ENCODE measurements around the gene ARHGAP33.
"Not testable (repeated sequence)": the region's sequence is repeated elsewhere in the genome, so short reads cannot be mapped to it uniquely, and the experiment has no call there.

ARHGAP33 gene

DNA sequence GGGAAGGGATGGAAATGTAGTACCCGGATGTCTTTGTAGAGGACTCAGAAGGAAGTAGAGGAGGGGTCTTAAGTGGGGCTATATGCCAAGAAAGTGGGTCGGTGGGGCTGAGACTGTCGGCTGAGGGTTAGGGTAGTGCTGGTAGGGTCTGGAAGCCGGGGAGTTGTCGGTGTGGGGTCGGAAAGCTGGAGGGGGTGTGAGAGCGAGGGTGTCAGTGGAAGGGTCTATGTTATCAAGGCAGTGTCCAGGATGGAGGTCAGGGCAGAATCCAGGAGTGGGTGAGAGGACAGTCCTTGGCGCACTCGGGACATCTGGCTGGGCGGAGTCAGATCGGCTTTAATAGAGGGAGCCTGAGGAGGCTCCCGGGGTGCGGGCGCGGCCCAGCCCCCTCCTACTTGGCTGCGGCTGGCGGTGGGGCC, 20.2 kb upstream of the ARHGAP33 start:
- DNase-seq, result no peak

DNA sequence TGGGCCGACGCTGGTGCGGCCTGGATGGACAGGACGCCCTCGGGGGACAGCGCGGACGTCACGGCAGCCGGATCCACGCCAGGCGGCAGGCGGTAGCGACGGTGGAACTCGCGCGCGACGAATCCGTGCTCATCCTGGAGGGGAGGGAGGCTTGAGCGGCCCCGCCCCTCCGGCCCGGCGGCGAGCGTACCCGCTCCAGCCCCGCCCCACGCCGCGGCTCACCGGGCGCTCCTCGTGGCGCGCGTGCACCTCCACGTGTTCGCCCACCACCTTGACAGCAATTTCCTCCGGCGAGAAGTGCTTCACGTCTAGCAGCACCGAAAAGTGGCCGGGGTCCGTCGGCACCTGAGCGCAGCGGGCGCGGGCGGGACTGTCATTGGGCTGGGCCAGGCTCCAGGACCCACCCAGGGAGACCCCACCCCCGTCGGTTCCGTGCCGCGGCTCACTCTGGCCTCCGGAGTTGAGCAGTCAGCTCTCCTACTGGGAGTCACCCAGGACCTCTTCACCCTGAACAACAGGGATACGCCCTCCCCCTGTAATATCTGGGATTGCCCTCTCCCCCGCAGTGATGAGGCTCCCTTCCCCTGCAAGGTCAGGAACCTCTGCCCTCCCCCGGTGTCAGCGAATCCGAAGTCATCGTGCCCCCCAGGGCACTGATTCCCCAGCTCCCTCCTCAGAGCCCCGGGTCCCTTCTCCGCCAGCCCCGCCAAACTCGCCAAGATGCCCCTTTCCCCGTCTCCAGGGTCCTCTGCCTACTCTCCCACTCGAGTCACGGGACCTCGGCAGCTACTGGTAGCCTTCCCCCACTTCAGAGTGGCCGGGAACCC, 19.6 kb upstream of the ARHGAP33 start:
- DNase-seq, result no peak

DNA sequence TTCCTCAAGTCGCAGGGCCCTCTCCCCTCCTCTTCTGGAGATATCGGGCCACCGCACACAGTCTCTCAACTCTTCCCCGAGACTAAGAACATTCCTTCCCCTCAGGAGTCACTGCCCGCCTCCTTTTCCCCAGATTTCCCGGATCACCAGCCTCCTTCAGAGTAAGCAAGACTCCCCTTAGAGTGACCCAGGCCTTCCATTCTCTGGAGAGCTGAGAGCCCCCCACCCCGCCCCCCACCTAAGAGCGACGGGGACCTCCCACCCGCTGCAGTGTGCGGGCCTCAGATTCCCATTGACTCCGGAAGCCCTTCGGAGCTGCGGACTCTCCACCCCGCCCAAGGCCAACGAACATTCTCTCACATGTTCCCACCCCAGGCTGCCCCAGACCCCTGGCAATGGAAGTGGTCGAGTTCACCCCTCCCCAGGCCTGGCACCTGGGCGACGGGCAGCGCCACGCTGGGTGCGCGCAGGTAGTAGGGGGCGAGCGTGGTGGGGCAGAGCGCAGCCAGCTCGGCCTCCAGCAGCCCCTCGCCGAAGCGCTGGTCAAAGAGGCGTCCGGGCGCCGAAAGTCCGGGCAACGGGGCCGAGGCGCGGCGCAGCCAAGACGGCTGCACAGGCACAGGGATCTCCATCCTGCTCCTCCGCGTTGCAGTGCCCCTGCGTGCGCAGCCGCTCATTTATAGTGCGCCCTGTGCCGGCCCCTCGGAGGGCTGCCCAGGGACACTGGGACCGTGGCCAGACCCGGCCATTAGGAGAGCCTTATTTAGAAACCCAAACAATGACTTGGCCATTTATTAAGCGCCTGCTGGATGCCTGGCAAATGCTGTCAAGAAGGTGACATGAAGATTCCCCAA, 18.8 kb upstream of the ARHGAP33 start, which contains the start of gene HSPB6:
Gene HSPB6 (minus strand): TSS at position 653 of the 854 bp plus-strand sequence. CDS start 21 bp downstream, at position 632.
- peak in 7 of 14 donors; percentile 16 to 66 (median 40) for DNase-seq

DNA sequence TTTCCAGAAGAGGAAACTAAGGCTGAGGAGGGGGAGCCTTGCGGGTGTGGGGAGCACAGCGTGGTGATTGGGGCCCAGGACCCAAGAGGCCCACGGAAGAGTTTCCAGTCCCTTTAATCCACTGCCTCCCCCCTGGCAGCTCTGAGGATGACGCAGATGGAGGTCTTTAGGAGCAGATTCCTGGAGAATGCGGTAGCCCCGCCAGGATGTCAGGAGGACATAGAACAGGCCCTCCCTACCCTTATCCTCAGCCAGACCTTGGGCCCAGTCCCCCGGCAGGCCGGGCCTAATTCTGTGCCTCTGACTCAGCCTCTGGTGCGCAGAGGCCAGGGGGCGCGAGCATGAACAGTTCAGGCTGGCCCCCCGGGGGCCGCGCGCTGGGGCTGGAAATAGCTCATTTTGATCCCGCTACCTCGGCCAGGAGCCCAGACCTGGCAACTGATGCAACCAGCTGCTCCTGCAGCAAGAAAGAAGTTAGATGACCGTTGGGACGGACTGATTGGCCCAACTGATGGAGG, 18.1 kb upstream of the ARHGAP33 start:
- DNase-seq, result peak in 6 of 14 donors; percentile 34 to 87 (median 76)

DNA sequence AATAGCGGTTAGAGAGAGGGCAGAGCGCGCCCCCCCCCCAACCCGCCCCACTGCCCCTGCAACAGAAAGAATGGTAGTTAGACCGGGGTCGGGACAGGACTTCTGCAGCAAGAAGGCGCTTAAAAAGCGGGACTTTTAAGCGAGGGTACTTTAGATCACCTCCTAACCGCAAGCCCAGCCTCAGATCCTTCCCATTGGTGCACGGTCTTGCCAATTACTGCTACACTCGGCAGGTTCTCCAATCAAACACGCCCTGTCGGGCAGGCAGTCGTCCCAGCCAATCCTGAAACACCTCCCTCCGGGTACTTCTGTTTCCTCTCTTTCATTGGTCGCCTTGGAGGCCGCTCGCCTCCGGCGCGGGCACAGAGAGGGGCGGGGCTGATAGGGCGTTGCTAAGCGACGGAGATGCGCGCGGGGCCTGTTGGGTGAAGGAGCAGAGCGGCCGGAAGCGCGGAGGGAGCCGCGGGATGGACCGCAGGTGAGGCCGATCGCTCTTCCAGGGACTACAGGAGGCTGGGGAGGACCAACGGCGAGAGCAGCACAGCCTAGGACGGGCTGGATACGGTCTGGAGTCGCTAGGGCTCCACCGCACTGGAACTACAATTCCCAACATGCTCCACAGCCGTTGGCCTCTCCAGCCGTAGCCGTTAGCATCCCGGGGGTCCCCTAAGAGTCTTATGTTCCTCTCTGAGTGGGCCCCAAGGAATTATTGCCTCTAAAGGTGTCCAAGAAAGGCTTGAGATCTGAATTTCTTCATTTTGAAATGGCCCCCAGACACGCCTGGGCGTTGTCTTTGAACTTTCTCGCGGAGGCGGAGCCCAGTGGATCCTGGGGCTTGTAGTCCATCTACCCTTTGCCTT, 17.4 kb upstream of the ARHGAP33 start, which contains the start of gene PROSER3:
Gene PROSER3 (plus strand): TSS at position 428 of the 860 bp plus-strand sequence. CDS start 40 bp downstream, at position 468.
- peak; percentile 74 to 99 (median 97) for DNase-seq

DNA sequence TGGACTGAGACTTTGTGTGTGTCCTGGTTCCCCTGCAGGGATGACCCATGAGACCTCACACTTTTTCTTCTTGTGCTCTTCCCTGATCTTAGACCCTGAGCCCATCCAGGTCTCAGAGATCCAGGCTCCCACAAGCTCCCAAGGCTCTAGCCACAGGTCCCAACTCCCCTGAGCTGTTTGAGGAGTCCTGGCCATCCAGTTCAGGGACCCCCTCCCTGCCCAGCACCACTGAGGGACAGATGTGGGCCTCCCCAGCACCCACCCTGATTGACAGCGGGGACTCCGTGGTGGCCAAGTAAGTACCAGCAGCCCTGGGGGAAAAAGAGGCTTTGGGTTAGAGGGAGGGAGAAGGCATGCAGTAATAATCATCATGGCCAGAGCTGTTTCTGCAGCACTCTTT, 15.7 kb upstream of the ARHGAP33 start:
- DNase-seq, result no peak

DNA sequence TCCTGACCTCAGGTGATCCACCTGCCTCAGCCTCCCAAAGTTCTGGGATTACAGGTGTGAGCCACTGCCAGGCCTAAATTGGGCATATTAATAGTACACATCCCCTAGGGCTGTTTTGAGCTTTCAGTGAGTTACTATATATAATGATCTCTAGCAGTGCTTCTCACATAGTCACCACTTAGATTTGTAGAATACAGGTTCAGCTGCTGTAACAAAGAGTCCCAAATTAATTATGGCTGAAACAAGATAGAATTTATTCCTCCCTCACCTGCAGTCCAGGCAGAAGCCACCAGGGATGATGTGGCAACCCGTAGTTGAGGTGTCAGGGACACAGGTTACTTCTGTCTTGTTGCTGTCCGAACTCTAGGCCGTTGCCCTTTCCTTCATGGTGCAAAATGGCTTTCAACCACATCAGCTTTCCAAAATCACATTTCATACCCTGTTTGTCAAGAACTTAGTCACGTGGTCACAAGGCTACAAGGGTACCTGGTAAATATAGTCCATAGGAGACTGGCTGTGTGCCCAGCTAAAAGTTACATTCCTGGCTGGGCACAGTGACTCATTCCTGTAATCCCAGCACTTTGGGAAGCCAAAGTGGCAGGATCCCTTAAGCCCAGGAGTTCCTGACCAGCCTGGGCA, 14.5 kb upstream of the ARHGAP33 start:
- no peak for DNase-seq

DNA sequence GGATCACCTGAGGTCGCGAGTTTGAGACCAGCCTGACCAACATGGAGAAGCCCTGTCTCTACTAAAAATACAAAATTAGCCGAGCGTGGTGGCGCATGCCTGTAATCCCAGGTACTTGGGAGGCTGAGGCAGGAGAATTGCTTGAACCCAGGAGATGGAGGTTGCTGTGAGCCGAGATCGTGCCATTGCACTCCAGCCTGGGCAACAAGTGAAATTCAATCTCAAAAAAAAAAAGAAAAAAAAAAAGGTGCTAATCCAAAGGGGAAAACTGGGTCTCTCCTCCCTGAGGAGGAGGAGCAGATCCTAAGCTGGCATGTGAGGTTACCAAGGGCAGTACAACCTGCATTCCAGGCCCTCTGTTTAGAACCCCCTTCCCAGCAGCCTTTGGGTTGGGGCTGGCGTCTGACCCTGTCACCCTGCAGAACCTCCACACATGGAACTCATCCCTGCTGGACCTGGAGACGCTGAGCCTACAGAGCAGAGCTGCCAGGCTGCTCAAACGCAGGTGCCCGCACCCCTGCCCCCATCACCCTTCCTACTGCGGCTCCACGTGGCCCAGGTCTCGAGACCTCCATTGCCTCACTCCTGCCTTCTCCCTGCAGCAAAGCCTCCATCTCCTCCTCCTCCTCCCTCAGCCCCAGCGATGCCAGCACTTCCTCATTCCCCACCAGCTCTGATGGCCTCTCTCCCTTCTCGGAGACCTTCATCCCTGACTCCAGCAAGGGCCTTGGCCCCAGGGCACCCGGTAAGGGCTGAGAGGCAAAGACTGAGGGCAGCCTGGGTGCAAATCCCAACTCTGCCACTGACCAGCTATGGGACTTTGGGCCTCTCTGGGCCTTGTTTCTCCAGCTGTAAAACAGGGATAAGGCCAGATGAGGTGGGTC, 10.7 kb upstream of the ARHGAP33 start:
- DNase-seq, result no peak

DNA sequence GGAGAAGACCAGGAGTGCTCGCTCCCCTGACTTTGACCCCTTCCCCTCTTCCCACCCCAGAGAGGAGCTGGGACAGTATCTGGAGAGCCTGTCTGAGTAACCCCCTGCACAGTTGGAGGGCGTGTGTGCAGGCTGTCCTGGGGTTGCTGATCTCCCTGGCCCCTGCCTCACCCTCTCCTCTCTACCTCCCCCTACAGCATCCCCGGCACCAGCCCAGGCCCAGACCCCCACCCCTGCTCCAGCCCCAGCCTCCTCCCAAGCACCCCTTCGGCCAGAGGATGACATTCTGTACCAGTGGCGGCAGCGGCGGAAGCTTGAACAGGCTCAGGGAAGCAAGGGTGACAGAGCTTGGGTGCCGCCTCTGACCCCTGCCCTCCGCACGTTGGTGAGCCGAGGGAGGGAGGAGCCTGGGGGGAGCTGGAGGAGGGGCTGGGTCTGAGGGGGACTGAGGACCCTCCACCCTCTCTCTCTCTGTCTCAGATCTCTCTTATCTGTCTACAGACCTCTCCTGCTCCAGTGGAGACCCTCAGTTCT, 8.7 kb upstream of the ARHGAP33 start:
- DNase-seq, result no peak

DNA sequence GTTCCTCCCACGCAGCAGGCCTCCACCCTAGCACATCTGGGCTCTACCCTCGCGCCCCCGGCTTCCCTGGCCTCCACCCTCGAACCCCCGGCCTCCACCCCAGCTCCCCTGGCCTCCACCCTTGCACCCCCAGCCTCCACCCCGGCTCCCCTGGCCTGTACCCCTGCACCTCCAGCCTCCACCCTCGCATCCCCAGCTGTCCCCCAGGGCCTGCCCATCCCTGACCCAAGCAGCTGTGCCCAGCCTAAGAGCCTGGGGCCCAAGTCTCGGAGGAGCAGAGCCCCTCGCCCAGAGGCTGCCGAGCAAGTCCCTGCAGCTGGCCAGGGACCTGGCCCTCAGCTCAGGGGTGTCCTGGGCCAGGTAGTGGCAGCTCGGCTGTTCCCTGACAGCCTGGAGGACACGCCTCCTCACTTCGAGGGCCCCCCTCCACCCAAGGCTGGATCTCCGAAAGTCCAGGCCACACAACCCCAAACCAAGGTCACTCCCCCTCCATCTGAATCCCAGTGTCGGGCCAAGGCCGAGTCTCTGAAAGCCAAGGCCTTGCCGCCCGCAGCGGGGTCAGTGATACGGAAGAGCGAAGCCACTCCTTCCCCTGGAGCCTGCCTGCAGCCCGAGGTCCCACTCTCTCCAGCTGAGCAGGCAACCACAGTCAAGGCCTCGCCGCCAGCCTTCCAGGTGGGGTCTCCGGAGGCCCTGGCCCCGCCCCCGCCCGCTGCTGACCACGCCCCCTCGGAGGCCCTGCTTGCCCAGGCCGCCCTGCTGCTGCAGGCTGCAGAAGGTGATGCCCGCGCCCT, 7.9 kb upstream of the ARHGAP33 start:
- no peak for DNase-seq

DNA sequence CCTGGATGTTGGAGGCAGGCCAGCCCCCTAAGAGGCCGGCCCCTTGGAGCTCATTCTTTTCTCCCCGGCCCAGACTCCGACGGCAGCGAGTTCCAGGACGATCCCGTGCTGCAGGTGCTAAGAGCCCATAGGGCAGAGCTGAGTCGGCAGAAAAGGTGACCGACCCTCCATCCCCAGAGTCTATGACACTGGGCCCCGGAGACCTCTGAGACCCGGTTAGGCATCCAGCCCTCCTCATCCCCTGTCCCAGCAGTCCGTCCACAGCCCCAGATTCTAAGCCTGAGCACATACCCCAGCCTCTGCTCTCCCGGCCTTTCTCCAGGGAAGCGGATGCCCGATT, 7.3 kb upstream of the ARHGAP33 start:
- no peak for DNase-seq

DNA sequence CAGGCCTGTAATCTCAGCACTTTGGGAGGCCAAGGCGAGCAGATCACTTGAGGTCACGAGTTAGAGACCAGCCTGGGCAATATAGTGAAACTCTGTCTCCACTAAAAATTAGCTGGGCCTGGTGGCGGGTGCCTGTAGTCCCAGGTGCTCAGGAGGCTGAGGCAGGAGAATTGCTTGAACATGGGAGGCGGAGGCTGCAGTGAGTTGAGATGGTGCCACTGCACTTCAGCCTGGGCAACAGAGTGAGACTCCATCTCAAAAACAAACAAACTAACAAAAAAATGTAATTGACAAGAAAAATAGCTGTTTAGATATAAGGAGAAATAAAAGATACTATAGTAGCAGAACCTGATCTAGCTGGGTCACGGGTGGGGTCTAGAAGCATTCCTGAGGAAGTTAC, 3.0 kb upstream of the ARHGAP33 start:
- not testable (repeated sequence) for DNase-seq

DNA sequence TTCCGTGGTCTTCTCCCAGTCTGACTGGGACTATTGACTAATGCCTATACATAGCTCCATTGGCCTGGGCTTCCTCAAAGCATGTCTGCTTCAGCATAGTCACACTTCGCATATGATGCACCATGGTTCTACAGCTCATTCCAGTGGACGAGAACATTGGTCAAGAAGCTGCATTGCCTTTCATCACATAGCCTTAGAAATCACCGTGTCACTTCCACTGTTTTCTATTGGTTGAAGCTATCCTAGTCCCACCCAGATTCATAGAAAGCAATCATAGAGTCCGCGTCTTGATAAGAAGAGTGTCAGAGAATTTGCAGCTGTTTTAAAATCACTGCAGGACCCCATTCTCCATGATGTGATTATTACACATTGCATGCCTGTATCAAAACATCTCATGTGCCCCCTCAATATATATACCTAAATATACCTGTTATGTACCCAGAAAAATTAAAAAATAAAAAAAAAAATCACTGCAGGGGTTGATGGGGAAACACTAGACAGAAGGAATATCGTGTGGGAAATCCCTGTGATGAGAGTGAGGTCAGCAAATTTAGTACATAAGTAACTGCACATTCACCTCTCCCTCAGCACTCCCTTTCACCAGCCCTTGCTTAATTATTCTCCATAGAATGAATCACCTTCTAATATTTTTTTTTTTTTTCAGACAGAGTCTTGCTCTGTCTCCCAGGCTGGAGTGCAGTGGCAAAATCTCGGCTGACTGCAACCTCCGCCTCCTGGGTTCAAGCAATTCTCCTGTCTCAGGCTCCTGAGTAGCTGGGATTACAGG, 2.2 kb upstream of the ARHGAP33 start:
- no peak for DNase-seq

DNA sequence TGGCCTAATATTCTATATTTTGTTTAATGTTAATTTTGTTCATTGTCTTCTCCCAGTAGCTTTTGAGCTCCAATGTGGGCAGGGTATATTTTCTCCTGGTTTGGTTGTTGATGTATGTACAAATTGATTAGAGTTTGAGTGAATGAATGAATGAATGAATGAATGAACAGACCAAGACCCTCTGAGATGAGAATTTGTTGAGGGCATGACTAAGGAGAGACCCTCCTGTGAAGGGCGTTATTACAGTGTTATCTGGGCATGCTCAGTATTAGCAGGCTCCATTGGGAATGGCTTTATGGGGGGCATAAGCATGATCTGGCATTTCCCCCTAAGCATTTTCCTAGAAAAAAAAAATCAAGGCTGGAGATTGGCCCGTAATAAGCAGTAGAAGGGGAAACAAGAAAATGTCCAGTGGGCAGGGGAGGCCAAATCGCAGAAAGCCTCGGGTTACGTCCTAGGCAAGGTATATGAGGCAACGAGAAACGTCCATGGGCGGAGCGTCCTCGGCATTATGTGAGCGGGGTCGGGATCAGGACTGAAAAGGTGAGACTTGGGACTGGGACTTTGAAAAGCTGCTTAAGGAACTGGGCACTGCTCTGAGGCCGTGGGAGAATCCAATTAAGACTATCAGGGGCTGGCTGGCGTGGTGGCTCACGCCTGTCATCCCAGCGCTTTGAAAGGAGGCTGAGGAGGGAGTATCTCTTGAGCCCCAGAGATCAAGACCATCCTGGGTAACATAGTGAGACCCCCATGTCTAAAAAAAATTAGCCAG, 904 bp upstream of the ARHGAP33 start:
- no peak for DNase-seq

DNA sequence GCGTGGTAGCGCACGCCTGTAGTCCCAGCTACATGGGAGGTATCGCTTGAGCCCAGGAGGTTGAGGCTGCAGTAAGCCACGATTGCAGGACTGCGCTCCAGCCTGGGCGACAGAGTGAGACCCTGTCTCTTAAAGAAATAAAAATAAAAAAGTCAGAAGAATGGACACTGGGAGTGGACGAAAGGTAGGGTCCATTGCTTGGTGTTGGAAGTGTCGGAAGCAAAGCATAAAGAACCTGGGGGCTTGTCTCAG, 392 bp upstream of the ARHGAP33 start:
- no peak for DNase-seq

DNA sequence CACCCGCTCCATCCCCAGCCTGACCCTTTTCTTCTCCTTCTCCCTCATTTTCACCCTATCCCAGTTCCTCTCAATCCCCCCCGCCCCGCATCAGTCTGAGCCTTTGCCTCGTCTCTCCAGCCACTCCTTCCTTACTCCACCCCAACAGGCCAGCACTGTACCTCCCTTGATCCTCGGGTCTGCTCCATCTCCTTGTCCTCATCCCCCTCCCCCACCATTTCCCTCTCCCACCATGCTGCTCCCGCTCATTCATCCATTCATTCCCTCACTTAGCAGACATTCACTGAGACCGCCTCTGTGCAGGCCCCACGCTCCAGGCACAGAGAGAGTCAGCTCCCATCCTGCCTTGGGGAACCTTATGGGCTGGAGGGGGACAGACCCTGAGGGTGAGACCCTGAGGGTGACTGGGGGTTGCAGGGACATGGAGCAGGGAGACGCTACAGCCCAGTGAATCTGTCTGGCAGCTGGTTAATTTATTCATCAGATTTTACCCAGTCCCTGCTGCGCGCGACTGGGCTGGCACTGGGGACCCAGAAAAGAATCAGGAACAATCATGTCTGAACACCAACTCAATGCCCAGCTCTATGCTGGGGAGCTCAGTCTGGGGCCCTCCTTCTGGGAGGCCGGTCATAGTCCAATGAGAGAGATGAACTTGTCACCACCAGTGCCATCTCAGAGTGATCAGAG, 881 bp downstream of the ARHGAP33 start:
- peak in 4 of 14 donors; percentile 8 to 31 (median 20) for DNase-seq

DNA sequence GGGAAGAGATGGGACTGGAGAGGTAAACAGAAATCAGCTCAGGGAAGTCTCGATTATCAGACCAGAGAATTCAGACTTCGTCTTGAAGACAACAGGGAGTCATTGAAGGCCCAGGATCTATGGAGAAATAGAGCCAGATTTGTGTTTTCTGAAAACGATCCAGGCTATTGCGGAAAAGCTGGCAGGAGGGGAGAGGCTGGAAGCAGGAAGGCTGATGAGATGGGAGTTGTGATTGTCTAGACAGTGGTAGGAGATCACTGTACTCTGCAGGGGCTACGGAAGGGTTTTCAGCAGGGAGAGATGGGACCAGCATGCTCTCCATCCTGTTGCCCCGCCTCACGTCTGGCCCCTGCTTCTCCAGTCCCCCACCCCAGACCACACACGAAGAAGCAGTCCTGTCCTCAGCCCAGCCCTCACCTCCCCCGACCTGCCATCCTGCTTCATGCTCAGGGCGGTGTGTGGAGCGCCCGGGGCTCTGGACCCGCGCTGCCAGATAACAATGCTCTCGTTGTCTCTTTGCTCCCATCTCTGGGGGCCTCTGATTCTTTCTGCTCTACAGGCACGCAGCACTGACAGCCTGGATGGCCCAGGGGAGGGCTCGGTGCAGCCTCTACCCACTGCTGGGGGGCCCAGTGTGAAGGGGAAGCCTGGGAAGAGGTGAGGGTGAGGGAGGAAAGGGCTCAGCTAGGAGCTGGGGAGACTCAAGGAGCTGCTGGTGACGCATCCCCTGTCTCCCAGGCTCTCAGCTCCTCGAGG, 1.9 kb downstream of the ARHGAP33 start:
- DNase-seq, result peak in 8 of 14 donors; percentile 12 to 52 (median 36)
